Cerebellar nuclear complex (tissue), 1 donor: Measurements from ENCODE around the gene SREBF1.

Source experiments
- DNase-seq, 2 experiments: peaks; one replicate each; lab custom pipeline; 2025; lab: John Stamatoyannopoulos, UW

SREBF1 gene

GRCh38 chr17:17859909-17860765 is 23.4 kb upstream of the SREBF1 start:
- DNase-seq: peak in 1 of 2 experiments; percentile 43

GRCh38 chr17:17857496-17857895 is 20.7 kb upstream of the SREBF1 start:
- no peak for DNase-seq

GRCh38 chr17:17856386-17856785 is 19.6 kb upstream of the SREBF1 start:
- DNase-seq: no peak

- DNase-seq: no peak
These were observed 19.2 kb upstream of the SREBF1 start for GRCh38 chr17:17855976-17856375.

- no peak for DNase-seq
These were observed 17.1 kb upstream of the SREBF1 start for GRCh38 chr17:17853811-17854447.

GRCh38 chr17:17852930-17853329 is 16.1 kb upstream of the SREBF1 start:
- no peak for DNase-seq

GRCh38 chr17:17851103-17852002 is 14.6 kb upstream of the SREBF1 start:
- no peak for DNase-seq

GRCh38 chr17:17849845-17850373 is 13.1 kb upstream of the SREBF1 start:
- no peak for DNase-seq

GRCh38 chr17:17849147-17849820 is 12.5 kb upstream of the SREBF1 start:
- no peak for DNase-seq

GRCh38 chr17:17848311-17849082 is 11.7 kb upstream of the SREBF1 start:
- DNase-seq: no peak

- DNase-seq: no peak
These were observed 10.9 kb upstream of the SREBF1 start for GRCh38 chr17:17847726-17848125.

- no peak for DNase-seq
These were observed 10.4 kb upstream of the SREBF1 start for GRCh38 chr17:17847118-17847689.

- no peak for DNase-seq
These were observed 9.9 kb upstream of the SREBF1 start for GRCh38 chr17:17846645-17847044.

GRCh38 chr17:17846003-17846402 is 9.2 kb upstream of the SREBF1 start:
- DNase-seq: no peak

GRCh38 chr17:17845046-17845775 is 8.4 kb upstream of the SREBF1 start:
- no peak for DNase-seq

- peak in 1 of 2 experiments; percentile 52 for DNase-seq
These were observed 7.7 kb upstream of the SREBF1 start for GRCh38 chr17:17844500-17844899.

- DNase-seq: no peak
These were observed 7.3 kb upstream of the SREBF1 start for GRCh38 chr17:17844079-17844478.

- DNase-seq: no peak
These were observed 6.3 kb upstream of the SREBF1 start for GRCh38 chr17:17843096-17843495.

- no peak for DNase-seq
These were observed 5.5 kb upstream of the SREBF1 start for GRCh38 chr17:17842111-17842876.
